Measurements from ENCODE around the gene DDN. TPM values are rescaled to one million over a fixed set of nuclear protein-coding genes. Genes with fewer than 3 reads are reported as not detected.

The DDN gene
- total RNA-seq, 4 donors from 2014 or later, result not detected

DNA sequence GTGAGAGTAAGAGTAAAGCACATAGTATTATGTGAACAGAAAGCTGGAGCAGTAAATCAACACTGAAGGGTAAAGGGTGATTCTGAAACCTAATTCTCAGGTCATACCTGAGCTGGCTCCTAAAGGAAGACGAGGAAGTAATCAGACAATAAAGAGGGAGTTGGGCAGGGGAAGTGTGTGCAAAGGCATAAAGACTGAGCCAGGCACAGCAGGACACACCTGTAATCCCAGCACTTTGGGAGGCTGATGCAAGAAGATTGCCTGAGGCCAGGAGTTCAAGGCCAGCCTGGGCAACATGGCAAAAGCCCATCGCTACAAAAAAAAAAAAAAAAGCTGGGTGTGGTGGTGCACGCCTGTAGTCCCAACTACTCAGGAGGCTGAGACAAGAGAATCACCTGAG is 51.4 kb downstream of the DDN start:
- WGBS, 2 donors (ENCODE audit: low coverage in 1 of 2), result 76 to 95% methylated on average over 2 to 3 of the region's 3 CpGs
- H3K27ac ChIP-seq, result no peak overlapping the region
- no peaks in the 10 kb centered on the region for H3K27me3 ChIP-seq

DNA sequence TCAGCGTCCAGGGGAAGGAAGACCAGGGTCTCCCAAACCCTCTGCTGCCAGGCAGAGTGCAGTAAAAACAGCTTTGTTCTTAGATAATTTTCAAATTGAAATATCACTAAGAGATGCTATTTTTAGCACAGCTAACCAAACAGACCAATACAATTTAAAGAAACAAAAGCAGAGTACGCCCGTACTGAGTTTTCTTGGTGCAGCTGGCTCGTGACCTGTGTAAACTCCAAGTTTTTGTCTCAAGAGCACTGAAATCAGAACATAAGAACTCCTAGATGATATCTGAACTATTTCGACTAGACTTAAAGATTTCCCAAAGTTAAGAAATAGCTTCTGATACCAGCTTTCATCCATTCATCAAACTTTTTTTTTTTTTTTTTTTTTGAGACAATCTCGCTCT is 52.2 kb downstream of the DDN start:
- H3K36me3 ChIP-seq, result peaks cover 0 to 24% of the 10 kb centered on the region in 2 donors
- no peak for ATAC-seq
- TF ChIP-seq POLR2AphosphoS5 (IDR thresholded peaks at IDR 0.05), result no peak
- no peak for TF ChIP-seq EP300 (IDR thresholded peaks at IDR 0.05)
- no peak for TF ChIP-seq POLR2A (IDR thresholded peaks at IDR 0.05)
- TF ChIP-seq, protein P1, sequence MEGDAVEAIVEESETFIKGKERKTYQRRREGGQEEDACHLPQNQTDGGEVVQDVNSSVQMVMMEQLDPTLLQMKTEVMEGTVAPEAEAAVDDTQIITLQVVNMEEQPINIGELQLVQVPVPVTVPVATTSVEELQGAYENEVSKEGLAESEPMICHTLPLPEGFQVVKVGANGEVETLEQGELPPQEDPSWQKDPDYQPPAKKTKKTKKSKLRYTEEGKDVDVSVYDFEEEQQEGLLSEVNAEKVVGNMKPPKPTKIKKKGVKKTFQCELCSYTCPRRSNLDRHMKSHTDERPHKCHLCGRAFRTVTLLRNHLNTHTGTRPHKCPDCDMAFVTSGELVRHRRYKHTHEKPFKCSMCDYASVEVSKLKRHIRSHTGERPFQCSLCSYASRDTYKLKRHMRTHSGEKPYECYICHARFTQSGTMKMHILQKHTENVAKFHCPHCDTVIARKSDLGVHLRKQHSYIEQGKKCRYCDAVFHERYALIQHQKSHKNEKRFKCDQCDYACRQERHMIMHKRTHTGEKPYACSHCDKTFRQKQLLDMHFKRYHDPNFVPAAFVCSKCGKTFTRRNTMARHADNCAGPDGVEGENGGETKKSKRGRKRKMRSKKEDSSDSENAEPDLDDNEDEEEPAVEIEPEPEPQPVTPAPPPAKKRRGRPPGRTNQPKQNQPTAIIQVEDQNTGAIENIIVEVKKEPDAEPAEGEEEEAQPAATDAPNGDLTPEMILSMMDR (IDR thresholded peaks at IDR 0.05), result no peak
- H3K27me3 ChIP-seq, result no peaks in the 10 kb centered on the region
- H3K4me3 ChIP-seq, result no peak overlapping the region
- no peak overlapping the region for H3K27ac ChIP-seq
- 40 to 54% methylated on average over 5 of the region's 6 CpGs for WGBS, 2 donors (ENCODE audit: low coverage in 1 of 2)
- no peaks in the 10 kb centered on the region for H3K9me3 ChIP-seq
- H3K4me1 ChIP-seq, result peaks cover 0 to 25% (median 7%) of the 10 kb centered on the region in 3 donors

More for the DNA sequence above, 51.4 kb downstream of the DDN start:
- Histone ChIP-seq H3K9me3 (no peaks in the 10 kb centered on the region), H3K4me3 (no peak overlapping the region), H3K4me1 (peaks cover 0 to 25% (median 7%) of the 10 kb centered on the region in 3 donors), H3K36me3 (peaks cover 0 to 28% of the 10 kb centered on the region in 2 donors)
- TF ChIP-seq POLR2A (IDR thresholded peaks at IDR 0.05) (no peak), EP300 (IDR thresholded peaks at IDR 0.05) (no peak), POLR2AphosphoS5 (IDR thresholded peaks at IDR 0.05) (no peak)
- TF ChIP-seq, protein P1 (IDR thresholded peaks at IDR 0.05), result no peak
- no peak for ATAC-seq

DNA sequence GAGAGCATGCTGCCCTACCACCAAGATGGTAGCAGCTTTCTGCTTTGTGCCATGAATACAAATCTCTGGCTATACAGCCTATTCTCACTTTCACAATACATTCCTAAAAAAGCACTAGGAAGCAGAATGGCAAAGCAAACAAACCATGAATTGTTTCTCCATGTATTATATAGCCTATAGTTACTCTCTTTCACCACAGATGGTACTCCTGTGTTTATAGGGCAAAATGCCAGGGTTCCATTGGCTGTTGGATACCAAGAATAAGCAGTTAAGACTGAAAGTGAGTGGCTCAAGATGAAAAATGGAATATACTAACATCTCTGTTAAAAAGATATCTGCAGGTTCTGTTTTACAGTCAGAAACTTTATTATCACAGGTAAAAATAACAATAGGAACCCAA is 53.0 kb downstream of the DDN start:
- Histone ChIP-seq H3K4me3 (no peak overlapping the region), H3K4me1 (peaks cover 0 to 32% (median 7%) of the 10 kb centered on the region in 3 donors), H3K9me3 (no peaks in the 10 kb centered on the region), H3K36me3 (peaks cover 0 to 28% of the 10 kb centered on the region in 2 donors), H3K27me3 (no peaks in the 10 kb centered on the region), H3K27ac (no peak overlapping the region)
- TF ChIP-seq POLR2A (IDR thresholded peaks at IDR 0.05), result no peak
- no peak for TF ChIP-seq POLR2AphosphoS5 (IDR thresholded peaks at IDR 0.05)
- TF ChIP-seq, protein P1 (IDR thresholded peaks at IDR 0.05), result no peak
- TF ChIP-seq EP300 (IDR thresholded peaks at IDR 0.05), result no peak
- ATAC-seq, result no peak

Small RNAs within 50 kb of the gene (small RNA-seq; reads per million reads assigned to genes)
- gene RNU6-940P, result 0 reads per million in 4 donors

Other genes starting within 250 kb of the DDN start
- 10 to 100 TPM; 21.9 to 33.0 (median 29.0) TPM for gene ADCY6, start 210.3 kb downstream of the DDN start, total RNA-seq
- 10 to 100 TPM in 3 of 4 donors, 1 to 10 TPM in 1; 9.4 to 39.2 (median 30.1) TPM for gene CACNB3, start 180.9 kb downstream of the DDN start, total RNA-seq
- gene DDX23, start 147.2 kb downstream of the DDN start, total RNA-seq, result 10 to 100 TPM; 66.8 to 85.8 (median 73.0) TPM
- gene RND1, start 133.5 kb downstream of the DDN start, total RNA-seq, result 1 to 10 TPM in 1 of 4 donors, under 1 TPM in 1, not detected in 2; 0.19 to 1.9 TPM
- gene FKBP11, start 73.9 kb downstream of the DDN start, total RNA-seq, result 1 to 10 TPM; 3.4 to 8.3 (median 7.1) TPM
- gene ARF3, start 41.9 kb downstream of the DDN start, total RNA-seq, result 10 to 100 TPM; 52.6 to 91.6 (median 83.1) TPM
- 1 to 10 TPM in 2 of 4 donors, under 1 TPM in 1, not detected in 1; 0.54 to 3.3 (median 1.2) TPM for gene WNT10B, start 27.6 kb downstream of the DDN start, total RNA-seq
- gene WNT1, start 21.1 kb downstream of the DDN start, total RNA-seq, result not detected
- gene PRKAG1, start 19.4 kb upstream of the DDN start, total RNA-seq, result 10 to 100 TPM; 55.9 to 79.9 (median 64.2) TPM
- 10 to 100 TPM; 23.6 to 75.0 (median 53.8) TPM for gene KMT2D, start 61.4 kb upstream of the DDN start, total RNA-seq
- gene RHEBL1, start 70.6 kb upstream of the DDN start, total RNA-seq, result under 1 TPM in 1 of 4 donors, not detected in 3; 0.35 TPM
- gene DHH, start 95.4 kb upstream of the DDN start, total RNA-seq, result 1 to 10 TPM in 2 of 4 donors, under 1 TPM in 2; 0.54 to 1.2 (median 0.85) TPM
- gene LMBR1L, start 111.5 kb upstream of the DDN start, total RNA-seq, result 10 to 100 TPM; 17.6 to 77.5 (median 37.5) TPM
- gene TUBA1B, start 132.0 kb upstream of the DDN start, total RNA-seq, result 1,000 to 10,000 TPM in 1 of 4 donors, 100 to 1,000 TPM in 3; 568 to 1,050 (median 731) TPM
- 1,000 to 10,000 TPM in 1 of 4 donors, 100 to 1,000 TPM in 3; 514 to 1,167 (median 639) TPM for gene TUBA1A, start 189.7 kb upstream of the DDN start, total RNA-seq